Liver (tissue), 9 donors: ENCODE results near the gene LCE3E. TPM values are rescaled to one million over a fixed set of nuclear protein-coding genes. Genes with fewer than 3 reads are reported as not detected.
"Not testable (repeated sequence)": the region's sequence is repeated elsewhere in the genome, so short reads cannot be mapped to it uniquely, and the experiment has no call there.

Experiments used
- DNase-seq: peaks from one replicate; pipeline ENCODE4 v3.0.0-alpha.2; 2017; ENCODE audit warnings: low spot score
- H3K27ac ChIP-seq, 2 donors: one replicate each; pipeline ENCODE4 v1.7.0; 2013; ENCODE audit warnings: inconsistent platforms in 2 of 2, low read length in 2 of 2, control low read depth in 1 of 2, low read depth in 1 of 2, mild to moderate bottlenecking in 1 of 2
- H3K27me3 ChIP-seq, 4 donors: one replicate each; pipeline versions ENCODE4 v1.6.1 to v1.7.0; 2013; ENCODE audit warnings: low read length in 3 of 4, inconsistent platforms in 1 of 4, mild to moderate bottlenecking in 1 of 4, moderate library complexity in 1 of 4; ENCODE audit not compliant: control insufficient read depth in 4 of 4, insufficient read depth in 4 of 4
- H3K36me3 ChIP-seq, 4 donors: one replicate each; pipeline versions ENCODE4 v1.6.1 to v1.7.0; 2013; ENCODE audit warnings: low read length in 3 of 4, mild to moderate bottlenecking in 3 of 4, low read depth in 1 of 4, moderate library complexity in 1 of 4; ENCODE audit not compliant: control insufficient read depth in 4 of 4, insufficient read depth in 3 of 4
- H3K4me1 ChIP-seq, 4 donors: one replicate each; pipeline versions ENCODE4 v1.6.1 to v1.7.0; 2013; ENCODE audit warnings: low read length in 3 of 4, mild to moderate bottlenecking in 3 of 4, moderate library complexity in 1 of 4; ENCODE audit not compliant: control insufficient read depth in 4 of 4, insufficient read depth in 4 of 4
- H3K4me3 ChIP-seq, 3 donors: one replicate each; pipeline versions ENCODE4 v1.6.1 to v1.7.0; 2013; ENCODE audit warnings: low read length in 3 of 3, control low read depth in 1 of 3, low read depth in 1 of 3, mild to moderate bottlenecking in 1 of 3
- H3K9ac ChIP-seq, 2 donors: one replicate each; pipeline ENCODE4 v1.7.0; 2013; ENCODE audit warnings: low read length in 2 of 2, mild to moderate bottlenecking in 2 of 2, moderate library complexity in 2 of 2, control low read depth in 1 of 2, low read depth in 1 of 2
- H3K9me3 ChIP-seq, 4 donors: one replicate each; pipeline versions ENCODE4 v1.6.1 to v1.7.0; 2013; ENCODE audit warnings: low read length in 3 of 4; ENCODE audit not compliant: control insufficient read depth in 4 of 4
- ATF3 ChIP-seq: IDR thresholded peaks from 2 replicates; pipeline ENCODE4 v1.6.1; 2016; ENCODE audit warnings: antibody characterized with exemption
- CTCF ChIP-seq: fragments of 150-350 bp; IDR thresholded peaks from 2 replicates; pipeline ENCODE4 v1.5.1; 2017; ENCODE audit warnings: improper control_type of control experiment, low read depth, low read length; ENCODE audit not compliant: missing input control
- EGR1 ChIP-seq, 2 donors: IDR thresholded peaks; 2 replicates each; pipeline ENCODE4 v1.6.1; 2016 to 2018; ENCODE audit warnings: antibody characterized with exemption in 2 of 2, low read depth in 2 of 2
- FOXA1 ChIP-seq: IDR thresholded peaks from 2 replicates; pipeline ENCODE4 v1.6.1; 2016; ENCODE audit warnings: antibody characterized with exemption
- FOXA2 ChIP-seq: IDR thresholded peaks from 2 replicates; pipeline ENCODE4 v1.6.1; 2016; ENCODE audit warnings: antibody characterized with exemption
- GABPA ChIP-seq, 2 donors: IDR thresholded peaks in 1 of 2; conservative IDR thresholded peaks in 1 of 2; 2 replicates each; pipeline ENCODE4 v1.6.1; 2016; ENCODE audit warnings: antibody characterized with exemption in 2 of 2, mild to moderate bottlenecking in 1 of 2, moderate library complexity in 1 of 2
- HNF4A ChIP-seq, 2 donors: conservative IDR thresholded peaks; 2 replicates each; pipeline ENCODE4 v1.6.1; 2016; ENCODE audit warnings: antibody characterized with exemption in 2 of 2, mild to moderate bottlenecking in 2 of 2
- HNF4G ChIP-seq: IDR thresholded peaks from 2 replicates; pipeline ENCODE4 v1.6.1; 2016; ENCODE audit warnings: antibody characterized with exemption
- JUND ChIP-seq, 2 donors: IDR thresholded peaks; 2 replicates each; pipeline ENCODE4 v1.6.1; 2016; ENCODE audit warnings: antibody characterized with exemption in 2 of 2
- MAX ChIP-seq: IDR thresholded peaks from 2 replicates; pipeline ENCODE4 v1.6.1; 2016; ENCODE audit warnings: antibody characterized with exemption
- NR2F2 ChIP-seq: IDR thresholded peaks from 2 replicates; pipeline ENCODE4 v1.6.1; 2016; ENCODE audit warnings: antibody characterized with exemption
- RAD21 ChIP-seq, 2 donors: IDR thresholded peaks; 2 replicates each; pipeline ENCODE4 v1.6.1; 2016; ENCODE audit warnings: antibody characterized with exemption in 2 of 2, mild to moderate bottlenecking in 2 of 2
- REST ChIP-seq: IDR thresholded peaks from 2 replicates; pipeline ENCODE4 v1.6.1; 2016; ENCODE audit warnings: antibody characterized with exemption, mild to moderate bottlenecking
- RXRA ChIP-seq, 2 donors: IDR thresholded peaks; 2 replicates each; pipeline ENCODE4 v1.6.1; 2017 to 2018; ENCODE audit warnings: antibody characterized with exemption in 2 of 2, mild to moderate bottlenecking in 1 of 2
- SP1 ChIP-seq: IDR thresholded peaks from 2 replicates; pipeline ENCODE4 v1.6.1; 2018; ENCODE audit warnings: antibody characterized with exemption, mild to moderate bottlenecking
- TAF1 ChIP-seq: conservative IDR thresholded peaks from 2 replicates; pipeline ENCODE4 v1.6.1; 2016; ENCODE audit warnings: antibody characterized with exemption, mild to moderate bottlenecking
- YY1 ChIP-seq: IDR thresholded peaks from 2 replicates; pipeline ENCODE4 v1.6.1; 2016; ENCODE audit warnings: antibody characterized with exemption, mild to moderate bottlenecking
- WGBS: extraction: QIAGEN DNeasy Blood & Tissue Kit; methylation state at CpG from one replicate; pipeline ENCODE4 v1.1.7; 2013; 5-methylcytosine and 5-hydroxymethylcytosine counted together
- polyA plus RNA-seq, 2 donors: library from polyadenylated mRNA; stranded (reverse) in 1 of 2; unstranded in 1 of 2; fragments of 200-250 nt in 1 of 2; fragments of >200 nt in 1 of 2; fragmentation: Nextera tagmentation in 1 of 2; extraction: Ambion mirVana in 1 of 2; gene quantifications; one replicate each; pipeline versions ENCODE4 v1.2.1 to v1.2.3, GENCODE V29; 2013 to 2015
- total RNA-seq, 2 donors: library from RNA; depleted of rRNA; stranded (reverse); fragments of >200 nt; gene quantifications; one replicate each; pipeline ENCODE4 v1.2.3, GENCODE V29; 2014
- TF ChIP-seq, protein P1 (sequence below): IDR thresholded peaks from 2 replicates; pipeline ENCODE4 v1.6.1; 2016; ENCODE audit warnings: antibody characterized with exemption
- donor health status: healthy.
- donor health status: healthy.
- donor health status: healthy.
- donor health status: healthy.
- donor health status: healthy.

LCE3E gene
- total and polyA plus RNA-seq, 4 donors = not detected

DNA sequence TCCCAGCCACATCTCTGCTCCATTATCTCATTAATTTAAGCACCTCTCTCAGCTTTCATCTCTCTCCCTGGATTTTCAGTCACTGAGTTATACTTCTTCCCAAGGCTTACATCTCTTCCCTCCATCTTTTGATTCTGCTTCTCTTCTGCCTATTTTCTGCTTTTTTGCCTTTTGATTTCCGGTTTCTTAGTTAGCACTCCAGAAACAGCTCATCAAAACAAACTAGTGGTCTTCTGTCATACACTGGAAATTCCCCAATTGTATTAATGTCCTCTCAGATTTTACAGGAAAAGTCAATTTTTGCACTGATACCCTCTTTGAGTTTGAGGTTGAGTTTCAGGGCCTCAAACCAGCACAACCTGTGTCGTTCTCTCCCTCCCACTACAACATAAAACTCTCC lies 1.5 kb downstream of the LCE3E start:
- H3K27ac ChIP-seq = no peak overlapping the region
- DNase-seq = no peak
- H3K9ac ChIP-seq = no peak overlapping the region
- H3K36me3 ChIP-seq = no peaks in the 10 kb centered on the region
- peaks cover 0 to 3% (median 0%) of the 10 kb centered on the region in 4 donors for H3K27me3 ChIP-seq
- H3K4me3 ChIP-seq = no peak overlapping the region
- TF ChIP-seq, protein P1, sequence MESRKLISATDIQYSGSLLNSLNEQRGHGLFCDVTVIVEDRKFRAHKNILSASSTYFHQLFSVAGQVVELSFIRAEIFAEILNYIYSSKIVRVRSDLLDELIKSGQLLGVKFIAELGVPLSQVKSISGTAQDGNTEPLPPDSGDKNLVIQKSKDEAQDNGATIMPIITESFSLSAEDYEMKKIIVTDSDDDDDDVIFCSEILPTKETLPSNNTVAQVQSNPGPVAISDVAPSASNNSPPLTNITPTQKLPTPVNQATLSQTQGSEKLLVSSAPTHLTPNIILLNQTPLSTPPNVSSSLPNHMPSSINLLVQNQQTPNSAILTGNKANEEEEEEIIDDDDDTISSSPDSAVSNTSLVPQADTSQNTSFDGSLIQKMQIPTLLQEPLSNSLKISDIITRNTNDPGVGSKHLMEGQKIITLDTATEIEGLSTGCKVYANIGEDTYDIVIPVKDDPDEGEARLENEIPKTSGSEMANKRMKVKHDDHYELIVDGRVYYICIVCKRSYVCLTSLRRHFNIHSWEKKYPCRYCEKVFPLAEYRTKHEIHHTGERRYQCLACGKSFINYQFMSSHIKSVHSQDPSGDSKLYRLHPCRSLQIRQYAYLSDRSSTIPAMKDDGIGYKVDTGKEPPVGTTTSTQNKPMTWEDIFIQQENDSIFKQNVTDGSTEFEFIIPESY = no peak
- TF ChIP-seq REST = no peak
- TF ChIP-seq SP1 = no peak
- no peak for TF ChIP-seq JUND (IDR thresholded peaks at IDR 0.05)
- no peak for TF ChIP-seq FOXA2
- no peak for TF ChIP-seq RXRA (IDR thresholded peaks at IDR 0.05)
- no peak for TF ChIP-seq MAX
- no peak for TF ChIP-seq GABPA (IDR thresholded peaks at IDR 0.05 in 1 of 2, conservative IDR thresholded peaks at IDR 0.05 in 1 of 2)
- no peak for TF ChIP-seq RAD21 (IDR thresholded peaks at IDR 0.05)
- TF ChIP-seq HNF4A (conservative IDR thresholded peaks at IDR 0.05) = no peak
- TF ChIP-seq CTCF = no peak
- TF ChIP-seq YY1 = no peak
- no peak for TF ChIP-seq NR2F2
- TF ChIP-seq HNF4G = no peak
- no peak for TF ChIP-seq ATF3
- TF ChIP-seq EGR1 (IDR thresholded peaks at IDR 0.05; ENCODE audit: low read depth in 2 of 2) = no peak
- no peak for TF ChIP-seq TAF1
- TF ChIP-seq FOXA1 = no peak
- no peaks in the 10 kb centered on the region for H3K4me1 ChIP-seq
- H3K9me3 ChIP-seq = peaks cover 0 to 4% (median 1%) of the 10 kb centered on the region in 4 donors
- 65% methylated on average over 2 of the region's 2 CpGs for WGBS

- DNase-seq, H3K27ac ChIP-seq, H3K4me3 ChIP-seq, H3K27me3 ChIP-seq, H3K4me1 ChIP-seq, H3K9ac ChIP-seq, H3K36me3 ChIP-seq, H3K9me3 ChIP-seq: not testable (repeated sequence)
- 67% methylated on average over 1 of the region's 1 CpG for WGBS
Observed at GRCh38 chr1:152548358-152548757, 18.2 kb downstream of the LCE3E start.
